ENCODE data around the gene AURKB. TPM values are rescaled to one million over a fixed set of nuclear protein-coding genes. Genes with fewer than 3 reads are reported as not detected.
"Not testable (repeated sequence)": the region's sequence is repeated elsewhere in the genome, so short reads cannot be mapped to it uniquely, and the experiment has no call there.

The AURKB gene
- total RNA-seq, 1 experiment from 2014 or later: 209 TPM

GRCh38 chr17:8253801-8254200, 43.4 kb upstream of the AURKB start:
- no peak overlapping the region for H3K4me3 ChIP-seq (ENCODE audit: low read depth, low read length, poor library complexity, severe bottlenecking)
- intact Hi-C loops (cut with micrococcal nuclease; ENCODE audit: unreplicated experiment): no loop called here
- H3K27ac ChIP-seq (ENCODE audit: low read depth, low read length, poor library complexity, severe bottlenecking): no peak overlapping the region
- peaks cover 10% of the 10 kb centered on the region for H3K4me1 ChIP-seq (ENCODE audit: insufficient read depth, low read length, poor library complexity, severe bottlenecking)
- CTCF ChIA-PET: no interaction called here
- no peaks in the 10 kb centered on the region for H3K9me3 ChIP-seq (ENCODE audit: low read depth, low read length, poor library complexity, severe bottlenecking)
- no peak for TF ChIP-seq EZH2 (IDR thresholded peaks at IDR 0.05; ENCODE audit: borderline replicate concordance, low read depth, low read length, poor library complexity, severe bottlenecking)
- TF ChIP-seq CTCF (conservative IDR thresholded peaks at IDR 0.05; ENCODE audit: low read depth, low read length): no peak
- no TSS peak for BruUV-seq (replicated peaks)
- DNase-seq (ENCODE audit: low spot score): no peak
- H3K36me3 ChIP-seq (ENCODE audit: insufficient read depth, low read length, poor library complexity, severe bottlenecking): peaks cover 41% of the 10 kb centered on the region
- POLR2A ChIA-PET (ENCODE audit: low non-redundant PET): no interaction called here
- no peaks in the 10 kb centered on the region for H3K27me3 ChIP-seq (replicated peaks; ENCODE audit: insufficient read depth, low read depth, low read length, poor library complexity)

- H3K9me3 ChIP-seq (ENCODE audit: low read depth, low read length, poor library complexity, severe bottlenecking); BruUV-seq (replicated peaks); POLR2A ChIA-PET (ENCODE audit: low non-redundant PET); H3K27ac ChIP-seq (ENCODE audit: low read depth, low read length, poor library complexity, severe bottlenecking); H3K4me1 ChIP-seq (ENCODE audit: insufficient read depth, low read length, poor library complexity, severe bottlenecking); H3K27me3 ChIP-seq (replicated peaks; ENCODE audit: insufficient read depth, low read depth, low read length, poor library complexity); H3K4me3 ChIP-seq (ENCODE audit: low read depth, low read length, poor library complexity, severe bottlenecking); CTCF ChIA-PET; DNase-seq (ENCODE audit: low spot score); intact Hi-C loops (cut with micrococcal nuclease; ENCODE audit: unreplicated experiment): not testable (repeated sequence)
- peaks cover 24% of the 10 kb centered on the region for H3K36me3 ChIP-seq (ENCODE audit: insufficient read depth, low read length, poor library complexity, severe bottlenecking)
Observed at GRCh38 chr17:8251411-8251810, 41.0 kb upstream of the AURKB start.

- no peak for TF ChIP-seq EZH2 (IDR thresholded peaks at IDR 0.05; ENCODE audit: borderline replicate concordance, low read depth, low read length, poor library complexity, severe bottlenecking)
- no peak for TF ChIP-seq CTCF (conservative IDR thresholded peaks at IDR 0.05; ENCODE audit: low read depth, low read length)
- CTCF ChIA-PET: no interaction called here
- intact Hi-C loops (cut with micrococcal nuclease; ENCODE audit: unreplicated experiment): no loop called here
Observed at GRCh38 chr17:8249621-8250500, 39.5 kb upstream of the AURKB start.

More at GRCh38 chr17:8249621-8250500, 39.5 kb upstream of the AURKB start:
- TSS peak; percentile 73 for BruUV-seq (replicated peaks)
- no peak for DNase-seq (ENCODE audit: low spot score)
- POLR2A ChIA-PET (ENCODE audit: low non-redundant PET): no interaction called here
- Histone ChIP-seq H3K4me1 (ENCODE audit: insufficient read depth, low read length, poor library complexity, severe bottlenecking) (peaks cover 10% of the 10 kb centered on the region), H3K27me3 (replicated peaks; ENCODE audit: insufficient read depth, low read depth, low read length, poor library complexity) (no peaks in the 10 kb centered on the region), H3K4me3 (ENCODE audit: low read depth, low read length, poor library complexity, severe bottlenecking) (peak overlapping the region; percentile 83), H3K36me3 (ENCODE audit: insufficient read depth, low read length, poor library complexity, severe bottlenecking) (peaks cover 15% of the 10 kb centered on the region), H3K9me3 (ENCODE audit: low read depth, low read length, poor library complexity, severe bottlenecking) (no peaks in the 10 kb centered on the region), H3K27ac (ENCODE audit: low read depth, low read length, poor library complexity, severe bottlenecking) (peak overlapping the region; percentile 97)

Measured in A673 (cell line).